Astrocyte (in vitro differentiated cells and primary cell): ENCODE results near the gene BPIFB6.

Source experiments
- EZH2 ChIP-seq: IDR thresholded peaks from 2 replicates; pipeline ENCODE4 v1.6.1; 2012; ENCODE audit warnings: mild to moderate bottlenecking, low read length, inconsistent platforms; ENCODE audit not compliant: insufficient read depth
- TF ChIP-seq, protein P1 (sequence below): IDR thresholded peaks from 2 replicates; pipeline ENCODE4 v1.5.1; 2011; ENCODE audit warnings: low read depth, mild to moderate bottlenecking, inconsistent platforms, low read length, moderate library complexity; ENCODE audit not compliant: insufficient read depth

DNA sequence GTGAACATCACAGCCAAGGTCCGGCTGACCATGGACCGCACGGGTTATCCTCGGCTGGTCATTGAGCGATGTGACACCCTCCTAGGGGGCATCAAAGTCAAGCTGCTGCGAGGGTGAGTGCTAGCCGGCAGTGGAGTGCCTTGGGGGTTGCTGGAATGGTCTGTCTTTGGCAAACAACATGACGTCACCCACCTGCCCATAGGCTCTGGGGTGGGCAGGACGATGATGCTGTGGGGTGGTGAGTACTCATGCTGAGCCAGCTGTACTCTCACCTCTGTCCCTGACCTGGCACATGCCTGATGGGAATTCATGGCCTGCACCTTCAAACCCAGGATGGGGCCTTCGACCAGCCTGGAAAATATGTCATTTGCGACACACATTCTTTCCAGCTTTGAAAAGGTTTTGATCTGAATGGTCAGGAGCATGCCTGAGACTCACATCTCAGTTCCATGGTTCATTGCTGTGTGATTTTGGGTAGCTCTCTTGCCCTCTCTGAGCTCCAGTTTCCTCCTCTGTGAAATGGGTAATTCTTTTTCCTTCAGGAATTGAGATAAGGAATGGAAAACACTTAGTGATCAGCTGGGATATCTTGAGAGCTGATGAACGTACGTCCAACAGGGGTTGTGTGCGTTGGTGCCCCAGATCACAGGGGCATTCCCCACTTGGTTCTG is 54.7 kb downstream of the BPIFB6 start:
- TF ChIP-seq, protein P1, sequence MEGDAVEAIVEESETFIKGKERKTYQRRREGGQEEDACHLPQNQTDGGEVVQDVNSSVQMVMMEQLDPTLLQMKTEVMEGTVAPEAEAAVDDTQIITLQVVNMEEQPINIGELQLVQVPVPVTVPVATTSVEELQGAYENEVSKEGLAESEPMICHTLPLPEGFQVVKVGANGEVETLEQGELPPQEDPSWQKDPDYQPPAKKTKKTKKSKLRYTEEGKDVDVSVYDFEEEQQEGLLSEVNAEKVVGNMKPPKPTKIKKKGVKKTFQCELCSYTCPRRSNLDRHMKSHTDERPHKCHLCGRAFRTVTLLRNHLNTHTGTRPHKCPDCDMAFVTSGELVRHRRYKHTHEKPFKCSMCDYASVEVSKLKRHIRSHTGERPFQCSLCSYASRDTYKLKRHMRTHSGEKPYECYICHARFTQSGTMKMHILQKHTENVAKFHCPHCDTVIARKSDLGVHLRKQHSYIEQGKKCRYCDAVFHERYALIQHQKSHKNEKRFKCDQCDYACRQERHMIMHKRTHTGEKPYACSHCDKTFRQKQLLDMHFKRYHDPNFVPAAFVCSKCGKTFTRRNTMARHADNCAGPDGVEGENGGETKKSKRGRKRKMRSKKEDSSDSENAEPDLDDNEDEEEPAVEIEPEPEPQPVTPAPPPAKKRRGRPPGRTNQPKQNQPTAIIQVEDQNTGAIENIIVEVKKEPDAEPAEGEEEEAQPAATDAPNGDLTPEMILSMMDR: no peak
- no peak for TF ChIP-seq EZH2
